HepG2 (cell line): ENCODE measurements around the gene NBR1. TPM values are rescaled to one million over a fixed set of nuclear protein-coding genes. Genes with fewer than 3 reads are reported as not detected.

Source experiments
- HMGA1 ChIP-seq: sonication (generic); formaldehyde crosslinking; conservative IDR thresholded peaks from 2 replicates; pipeline ENCODE4 v1.4.0; 2020; ENCODE audit warnings: missing genetic modification reagents
- MAX ChIP-seq: IDR thresholded peaks from 2 replicates; pipeline ENCODE4 v1.6.1; 2012; ENCODE audit warnings: inconsistent platforms
- MXD3 ChIP-seq: IDR thresholded peaks from 2 replicates; pipeline ENCODE4 v1.6.1; 2016; ENCODE audit warnings: mild to moderate bottlenecking, missing biosample characterization, missing genetic modification reagents
- NCOR1 ChIP-seq: fragments of 200-600 bp; sonication (generic); IDR thresholded peaks from 2 replicates; pipeline ENCODE4 v1.7.0; 2017; ENCODE audit warnings: antibody characterized with exemption, low read length, borderline replicate concordance
- PBX2 ChIP-seq: IDR thresholded peaks from 2 replicates; pipeline ENCODE4 v1.6.1; 2016; ENCODE audit warnings: control low read depth
- RFX3 ChIP-seq: IDR thresholded peaks from 2 replicates; pipeline ENCODE4 v1.6.1; 2016; ENCODE audit warnings: missing biosample characterization, missing genetic modification reagents
- TBX2 ChIP-seq: sonication (generic); formaldehyde crosslinking; IDR thresholded peaks from 2 replicates; pipeline ENCODE4 v1.5.0; 2020; ENCODE audit warnings: missing genetic modification reagents, mild to moderate bottlenecking, borderline replicate concordance
- TOE1 ChIP-seq: sonication (generic); formaldehyde crosslinking; IDR thresholded peaks from 2 replicates; pipeline ENCODE4 v1.4.0; 2020; ENCODE audit warnings: mild to moderate bottlenecking, missing genetic modification reagents
- U2AF2 ChIP-seq: fragments of 200-400 bp; formaldehyde crosslinking; IDR thresholded peaks from 2 replicates; pipeline ENCODE4 v1.6.1; 2017; ENCODE audit warnings: low read depth, mild to moderate bottlenecking, low read length
- ZBTB40 ChIP-seq, 2 experiments: fragments of 450-650 bp in 1 of 2; sonication (generic) in 1 of 2; formaldehyde crosslinking in 1 of 2; IDR thresholded peaks; 2 replicates each; pipeline versions ENCODE4 v1.6.1 to v1.8.0; 2016 to 2022; ENCODE audit warnings: antibody characterized with exemption in 1 of 2, mild to moderate bottlenecking in 1 of 2, missing genetic modification reagents in 1 of 2
- ZNF317 ChIP-seq: sonication (generic); formaldehyde crosslinking; IDR thresholded peaks from 2 replicates; pipeline ENCODE4 v1.5.0; 2020; ENCODE audit warnings: mild to moderate bottlenecking, missing genetic modification reagents
- ZNF501 ChIP-seq: sonication (generic); formaldehyde crosslinking; IDR thresholded peaks from 2 replicates; pipeline ENCODE4 v1.5.1; 2020; ENCODE audit warnings: mild to moderate bottlenecking, moderate library complexity, missing genetic modification reagents
- ZNF564 ChIP-seq: sonication (generic); formaldehyde crosslinking; IDR thresholded peaks from 2 replicates; pipeline ENCODE4 v1.8.1; 2023; ENCODE audit warnings: mild to moderate bottlenecking, missing genetic modification reagents
- ZNF577 ChIP-seq: sonication (generic); formaldehyde crosslinking; IDR thresholded peaks from 2 replicates; pipeline ENCODE4 v1.4.0; 2020; ENCODE audit warnings: mild to moderate bottlenecking, low read depth, missing genetic modification reagents, borderline replicate concordance
- polyA plus RNA-seq, 8 experiments: library from polyadenylated mRNA; depleted of rRNA in 3 of 8; stranded (reverse) in 7 of 8; unstranded in 1 of 8; fragments of >200 nt; fragmentation: Illumina TruSeq in 4 of 8; extraction: Trizol in 4 of 8; gene quantifications; 2 replicates each; pipeline versions ENCODE4 v1.2.1 to v1.2.3, GENCODE V29; 2011 to 2016; ENCODE audit warnings: low read depth in 4 of 8, missing spikeins in 1 of 8, mixed read lengths in 1 of 8; ENCODE audit not compliant: insufficient read depth in 1 of 8
- total RNA-seq, 5 experiments: library from RNA; depleted of rRNA; stranded (reverse); fragments of >200 nt; fragmentation: Illumina TruSeq; extraction: Trizol; gene quantifications; 2 replicates each; pipeline ENCODE4 v1.2.3, GENCODE V29; 2016; ENCODE audit warnings: low read depth in 1 of 5
- TF ChIP-seq, protein P1 (sequence below): sonication (generic); formaldehyde crosslinking; IDR thresholded peaks from 2 replicates; pipeline ENCODE4 v1.4.0; 2020; ENCODE audit warnings: mild to moderate bottlenecking, missing genetic modification reagents, borderline replicate concordance
- TF ChIP-seq, protein P2 (sequence below): sonication (generic); formaldehyde crosslinking; IDR thresholded peaks from 2 replicates; pipeline ENCODE4 v1.5.0; 2020; ENCODE audit warnings: missing genetic modification reagents, mild to moderate bottlenecking, borderline replicate concordance

Gene NBR1
- total and polyA plus RNA-seq, 2 of the 13 experiments (the other 11 are each of a cell fraction or from before 2014, with no cell fraction given): 51.7 to 121 TPM

- TF ChIP-seq MAX (peak; percentile 69), MXD3 (no peak), RFX3 (no peak), TOE1 (CRISPR knock-in tag) (no peak), ZNF577 (no peak), TBX2 (peak; percentile 69; the same call in 1 of the 2 replicates), ZBTB40 (IDR thresholded peaks at IDR 0.05) (no peak), ZBTB40 (CRISPR knock-in tag; IDR thresholded peaks at IDR 0.05) (no peak; the same call in 1 of the 2 replicates), ZNF501 (no peak), ZNF564 (CRISPR knock-in tag) (peak; percentile 40; the same call in 1 of the 2 replicates), U2AF2 (no peak), HMGA1 (no peak), ZNF317 (CRISPR knock-in tag) (no peak), PBX2 (no peak), NCOR1 (peak; percentile 96)
- TF ChIP-seq, protein P1, sequence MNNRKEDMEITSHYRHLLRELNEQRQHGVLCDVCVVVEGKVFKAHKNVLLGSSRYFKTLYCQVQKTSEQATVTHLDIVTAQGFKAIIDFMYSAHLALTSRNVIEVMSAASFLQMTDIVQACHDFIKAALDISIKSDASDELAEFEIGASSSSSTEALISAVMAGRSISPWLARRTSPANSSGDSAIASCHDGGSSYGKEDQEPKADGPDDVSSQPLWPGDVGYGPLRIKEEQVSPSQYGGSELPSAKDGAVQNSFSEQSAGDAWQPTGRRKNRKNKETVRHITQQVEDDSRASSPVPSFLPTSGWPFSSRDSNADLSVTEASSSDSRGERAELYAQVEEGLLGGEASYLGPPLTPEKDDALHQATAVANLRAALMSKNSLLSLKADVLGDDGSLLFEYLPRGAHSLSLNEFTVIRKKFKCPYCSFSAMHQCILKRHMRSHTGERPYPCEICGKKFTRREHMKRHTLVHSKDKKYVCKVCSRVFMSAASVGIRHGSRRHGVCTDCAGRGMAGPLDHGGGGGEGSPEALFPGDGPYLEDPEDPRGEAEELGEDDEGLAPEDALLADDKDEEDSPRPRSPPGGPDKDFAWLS (CRISPR knock-in tag): no peak
- TF ChIP-seq, protein P2, sequence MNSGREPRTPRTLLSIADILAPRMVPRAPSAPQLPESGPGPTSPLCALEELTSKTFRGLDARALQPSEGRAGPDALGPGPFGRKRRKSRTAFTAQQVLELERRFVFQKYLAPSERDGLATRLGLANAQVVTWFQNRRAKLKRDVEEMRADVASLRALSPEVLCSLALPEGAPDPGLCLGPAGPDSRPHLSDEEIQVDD: 0 out of 2 replicates have a peak, but pooled peaks have one; percentile 48
These were observed 36.1 kb upstream of the NBR1 start (continued) for GRCh38 chr17:43134774-43135453.
